HepG2 (cell line): Measurements from ENCODE around the gene MCF2L. TPM values are rescaled to one million over a fixed set of nuclear protein-coding genes. Genes with fewer than 3 reads are reported as not detected.

Experiments
- ARHGAP35 ChIP-seq: sonication (generic); formaldehyde crosslinking; IDR thresholded peaks from 2 replicates; pipeline ENCODE4 v1.9.0; 2022; ENCODE audit warnings: mild to moderate bottlenecking, inconsistent platforms, moderate library complexity, missing genetic modification reagents, borderline replicate concordance
- CBX5 ChIP-seq: sonication (generic); formaldehyde crosslinking; IDR thresholded peaks from 2 replicates; pipeline ENCODE4 v1.4.0; 2020; ENCODE audit warnings: missing genetic modification reagents, borderline replicate concordance
- CEBPG ChIP-seq: IDR thresholded peaks from 2 replicates; pipeline ENCODE4 v1.6.1; 2016
- ETV5 ChIP-seq: IDR thresholded peaks from 2 replicates; pipeline ENCODE4 v1.6.1; 2018; ENCODE audit warnings: missing biosample characterization, missing genetic modification reagents, inconsistent platforms, borderline replicate concordance
- FOXO1 ChIP-seq: sonication (generic); formaldehyde crosslinking; IDR thresholded peaks from 2 replicates; pipeline ENCODE4 v1.4.0; 2020; ENCODE audit warnings: missing genetic modification reagents
- HDAC2 ChIP-seq: sonication (generic); formaldehyde crosslinking; IDR thresholded peaks from 2 replicates; pipeline ENCODE4 v1.4.0; 2020; ENCODE audit warnings: missing genetic modification reagents
- HIC2 ChIP-seq: sonication (generic); formaldehyde crosslinking; IDR thresholded peaks from 2 replicates; pipeline ENCODE4 v1.9.0; 2022; ENCODE audit warnings: low read depth, missing genetic modification reagents
- IKZF5 ChIP-seq: IDR thresholded peaks from 2 replicates; pipeline ENCODE4 v1.6.1; 2018; ENCODE audit warnings: missing genetic modification reagents, mild to moderate bottlenecking, missing compliant biosample characterization
- KAT7 ChIP-seq: IDR thresholded peaks from 2 replicates; pipeline ENCODE4 v1.6.1; 2018; ENCODE audit warnings: borderline replicate concordance, missing compliant biosample characterization
- PHF21A ChIP-seq: sonication (generic); formaldehyde crosslinking; IDR thresholded peaks from 2 replicates; pipeline ENCODE4 v1.5.0; 2020; ENCODE audit warnings: mild to moderate bottlenecking, missing genetic modification reagents
- PHF8 ChIP-seq: sonication (generic); formaldehyde crosslinking; IDR thresholded peaks from 2 replicates; pipeline ENCODE4 v1.5.0; 2020; ENCODE audit warnings: missing genetic modification reagents
- SOX5 ChIP-seq: IDR thresholded peaks from 2 replicates; pipeline ENCODE4 v1.6.1; 2016; ENCODE audit warnings: borderline replicate concordance
- TAF1 ChIP-seq: sonication (generic); formaldehyde crosslinking; IDR thresholded peaks from 2 replicates; pipeline ENCODE4 v1.4.0; 2020; ENCODE audit warnings: missing genetic modification reagents
- YEATS4 ChIP-seq: sonication (generic); formaldehyde crosslinking; IDR thresholded peaks from 2 replicates; pipeline ENCODE4 v1.4.0; 2020; ENCODE audit warnings: missing genetic modification reagents, borderline replicate concordance
- ZBTB37 ChIP-seq: sonication (generic); formaldehyde crosslinking; IDR thresholded peaks from 2 replicates; pipeline ENCODE4 v1.4.0; 2020; ENCODE audit warnings: mild to moderate bottlenecking, missing genetic modification reagents
- ZBTB7A ChIP-seq: sonication (generic); formaldehyde crosslinking; IDR thresholded peaks from 2 replicates; pipeline ENCODE4 v1.8.0; 2022; ENCODE audit warnings: mild to moderate bottlenecking, missing genetic modification reagents
- ZNF552 ChIP-seq: sonication (generic); formaldehyde crosslinking; IDR thresholded peaks from 2 replicates; pipeline ENCODE4 v1.9.0; 2022; ENCODE audit warnings: missing genetic modification reagents, mild to moderate bottlenecking, borderline replicate concordance
- ZNF776 ChIP-seq: sonication (generic); formaldehyde crosslinking; IDR thresholded peaks from 2 replicates; pipeline ENCODE4 v1.4.0; 2020; ENCODE audit warnings: mild to moderate bottlenecking, missing genetic modification reagents
- polyA plus RNA-seq, 8 experiments: library from polyadenylated mRNA; depleted of rRNA in 3 of 8; stranded (reverse) in 7 of 8; unstranded in 1 of 8; fragments of >200 nt; fragmentation: Illumina TruSeq in 4 of 8; extraction: Trizol in 4 of 8; gene quantifications; 2 replicates each; pipeline versions ENCODE4 v1.2.1 to v1.2.3, GENCODE V29; 2011 to 2016; ENCODE audit warnings: low read depth in 4 of 8, missing spikeins in 1 of 8, mixed read lengths in 1 of 8; ENCODE audit not compliant: insufficient read depth in 1 of 8
- total RNA-seq, 5 experiments: library from RNA; depleted of rRNA; stranded (reverse); fragments of >200 nt; fragmentation: Illumina TruSeq; extraction: Trizol; gene quantifications; 2 replicates each; pipeline ENCODE4 v1.2.3, GENCODE V29; 2016; ENCODE audit warnings: low read depth in 1 of 5
- TF ChIP-seq, protein P1 (sequence below): sonication (generic); formaldehyde crosslinking; IDR thresholded peaks from 2 replicates; pipeline ENCODE4 v1.5.0; 2020; ENCODE audit warnings: mild to moderate bottlenecking, missing genetic modification reagents
- TF ChIP-seq, protein P2 (sequence below): IDR thresholded peaks from 2 replicates; pipeline ENCODE4 v1.6.1; 2012; ENCODE audit warnings: inconsistent platforms

The MCF2L gene
- total and polyA plus RNA-seq, 2 of the 13 experiments (the other 11 are each of a cell fraction or from before 2014, with no cell fraction given), result 19.4 to 28.4 TPM

DNA sequence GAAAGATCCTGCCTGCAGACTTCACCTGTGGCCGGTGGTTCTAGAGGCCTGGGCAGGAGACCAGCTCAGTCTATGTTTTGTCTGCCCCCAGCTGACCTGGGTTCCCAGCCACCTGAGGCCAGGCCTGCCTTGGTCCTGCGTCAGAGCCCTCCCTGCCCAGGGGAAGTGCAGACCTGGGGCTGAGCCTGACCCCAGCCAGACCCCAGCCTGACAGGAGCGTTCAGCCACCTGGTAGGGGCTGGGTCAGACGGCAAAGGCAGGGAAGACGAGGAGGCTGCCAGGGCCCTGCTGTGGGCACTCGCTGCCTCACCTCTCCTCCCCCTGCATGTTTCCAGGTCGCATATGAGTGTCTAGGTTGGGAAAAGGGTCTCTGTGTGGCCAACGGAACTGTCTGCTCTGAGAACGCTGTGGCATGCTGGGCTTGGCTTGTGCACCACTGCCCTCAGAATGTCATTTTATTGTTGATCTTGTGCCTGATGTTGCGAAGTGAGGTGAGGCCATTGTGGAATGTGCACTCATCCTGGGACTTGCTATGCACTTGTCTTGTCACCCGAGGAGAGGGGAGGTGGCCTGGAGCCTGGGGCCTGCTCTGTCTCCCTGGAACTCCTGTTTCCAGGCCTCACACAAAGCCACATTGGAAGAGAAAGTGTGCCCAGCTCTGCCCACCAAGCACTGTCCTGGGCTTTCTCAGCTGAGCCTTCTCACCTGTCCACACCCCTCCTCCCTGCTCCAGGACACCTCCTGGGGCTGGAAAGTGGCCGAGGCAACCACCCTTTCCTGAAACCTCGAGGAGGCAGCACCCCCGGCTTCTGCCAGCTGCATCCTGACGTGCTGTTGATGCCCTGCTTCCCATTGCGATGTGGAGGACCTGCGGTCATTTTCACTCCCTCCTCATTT lies 15.2 kb upstream of the MCF2L start (continued):
- TF ChIP-seq ZBTB7A (CRISPR knock-in tag) (0 out of 2 replicates have a peak, but pooled peaks have one; percentile 21), ARHGAP35 (CRISPR knock-in tag) (0 out of 2 replicates have a peak, but pooled peaks have one; percentile 69), HDAC2 (CRISPR knock-in tag) (0 out of 2 replicates have a peak, but pooled peaks have one; percentile 57), CBX5 (CRISPR knock-in tag) (0 out of 2 replicates have a peak, but pooled peaks have one; percentile 16), ZNF776 (CRISPR knock-in tag) (peak; percentile 37; the same call in 1 of the 2 replicates), FOXO1 (0 out of 2 replicates have a peak, but pooled peaks have one; percentile 8), CEBPG (CRISPR knock-in tag) (0 out of 2 replicates have a peak, but pooled peaks have one; percentile 8), YEATS4 (CRISPR knock-in tag) (no peak), SOX5 (peak; percentile 9; the same call in 1 of the 2 replicates), TAF1 (CRISPR knock-in tag) (0 out of 2 replicates have a peak, but pooled peaks have one; percentile 3), ZNF552 (CRISPR knock-in tag) (0 out of 2 replicates have a peak, but pooled peaks have one; percentile 51), ETV5 (CRISPR knock-in tag) (peak; percentile 18; the same call in 1 of the 2 replicates), HIC2 (CRISPR knock-in tag) (0 out of 2 replicates have a peak, but pooled peaks have one; percentile 36), PHF21A (peak; percentile 3; the same call in 1 of the 2 replicates), IKZF5 (CRISPR knock-in tag) (no peak), ZBTB37 (no peak), KAT7 (CRISPR knock-in tag) (peak; percentile 60; the same call in 1 of the 2 replicates), PHF8 (CRISPR knock-in tag) (0 out of 2 replicates have a peak, but pooled peaks have one; percentile 12)
- TF ChIP-seq, protein P1, sequence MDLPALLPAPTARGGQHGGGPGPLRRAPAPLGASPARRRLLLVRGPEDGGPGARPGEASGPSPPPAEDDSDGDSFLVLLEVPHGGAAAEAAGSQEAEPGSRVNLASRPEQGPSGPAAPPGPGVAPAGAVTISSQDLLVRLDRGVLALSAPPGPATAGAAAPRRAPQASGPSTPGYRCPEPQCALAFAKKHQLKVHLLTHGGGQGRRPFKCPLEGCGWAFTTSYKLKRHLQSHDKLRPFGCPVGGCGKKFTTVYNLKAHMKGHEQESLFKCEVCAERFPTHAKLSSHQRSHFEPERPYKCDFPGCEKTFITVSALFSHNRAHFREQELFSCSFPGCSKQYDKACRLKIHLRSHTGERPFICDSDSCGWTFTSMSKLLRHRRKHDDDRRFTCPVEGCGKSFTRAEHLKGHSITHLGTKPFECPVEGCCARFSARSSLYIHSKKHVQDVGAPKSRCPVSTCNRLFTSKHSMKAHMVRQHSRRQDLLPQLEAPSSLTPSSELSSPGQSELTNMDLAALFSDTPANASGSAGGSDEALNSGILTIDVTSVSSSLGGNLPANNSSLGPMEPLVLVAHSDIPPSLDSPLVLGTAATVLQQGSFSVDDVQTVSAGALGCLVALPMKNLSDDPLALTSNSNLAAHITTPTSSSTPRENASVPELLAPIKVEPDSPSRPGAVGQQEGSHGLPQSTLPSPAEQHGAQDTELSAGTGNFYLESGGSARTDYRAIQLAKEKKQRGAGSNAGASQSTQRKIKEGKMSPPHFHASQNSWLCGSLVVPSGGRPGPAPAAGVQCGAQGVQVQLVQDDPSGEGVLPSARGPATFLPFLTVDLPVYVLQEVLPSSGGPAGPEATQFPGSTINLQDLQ (CRISPR knock-in tag), result 0 out of 2 replicates have a peak, but pooled peaks have one; percentile 42
- TF ChIP-seq, protein P2, sequence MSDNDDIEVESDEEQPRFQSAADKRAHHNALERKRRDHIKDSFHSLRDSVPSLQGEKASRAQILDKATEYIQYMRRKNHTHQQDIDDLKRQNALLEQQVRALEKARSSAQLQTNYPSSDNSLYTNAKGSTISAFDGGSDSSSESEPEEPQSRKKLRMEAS, result 0 out of 2 replicates have a peak, but pooled peaks have one; percentile 19
